GM18520 (cell line): ENCODE results near the gene MCCD1.

Experiments
- ATAC-seq: cut with Tn5 transposase; IDR thresholded peaks from one replicate; pipeline ENCODE4 v1.9.1; 2021; ENCODE audit not compliant: unreplicated experiment

Gene MCCD1

DNA sequence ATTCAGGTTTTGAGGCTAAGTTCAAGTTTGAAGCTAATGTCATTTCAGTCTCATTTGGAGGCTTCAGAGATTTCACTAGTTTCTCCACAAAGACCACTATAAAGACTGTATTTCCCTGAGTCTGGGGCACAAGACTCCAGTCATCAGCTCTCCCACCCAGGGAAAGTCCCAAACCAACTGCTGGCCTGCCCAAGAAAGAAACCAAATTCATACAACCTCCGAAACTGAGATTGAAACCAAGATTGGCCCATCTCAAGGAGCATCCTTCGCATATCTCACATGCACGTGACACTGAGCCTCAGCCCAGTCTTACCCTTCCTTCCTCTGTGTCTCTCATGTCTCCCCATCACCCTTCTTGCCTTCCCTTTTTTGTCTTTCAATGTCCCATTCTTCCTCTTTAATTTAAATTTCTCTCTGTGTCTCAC lies 39.8 kb downstream of the MCCD1 start:
- ATAC-seq = peak; percentile 56

DNA sequence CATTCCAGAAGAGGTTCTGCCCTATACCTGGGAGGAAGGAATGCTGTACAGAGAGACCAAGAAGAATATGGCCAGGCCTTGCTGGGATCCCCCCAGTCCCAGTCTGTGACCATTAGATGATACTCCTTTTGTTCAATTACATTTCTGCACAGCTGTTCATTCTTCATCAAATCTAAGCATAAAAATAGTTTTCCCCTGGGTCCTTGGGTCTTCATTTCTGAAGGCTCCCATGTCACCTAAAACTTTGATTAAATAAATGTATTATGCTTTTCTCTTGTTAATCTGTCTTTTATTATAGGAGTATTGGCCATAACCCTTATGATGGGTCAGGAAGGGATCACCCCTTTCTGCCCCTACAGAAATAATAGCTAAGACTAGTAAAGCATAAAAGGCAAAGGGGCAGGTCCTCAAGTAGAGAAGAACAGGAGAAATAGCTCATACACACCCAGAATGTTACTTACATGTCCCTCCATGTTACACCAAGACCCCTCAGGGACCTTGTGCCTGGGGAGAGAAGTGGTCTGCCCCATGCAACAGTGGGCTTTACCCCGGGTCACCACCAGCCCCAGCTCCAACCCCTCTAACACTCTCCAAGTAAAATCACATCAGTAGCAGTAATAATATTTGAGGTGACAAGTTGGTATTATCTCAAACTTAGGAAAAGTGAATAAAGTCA lies 41.2 kb downstream of the MCCD1 start:
- ATAC-seq = no peak

DNA sequence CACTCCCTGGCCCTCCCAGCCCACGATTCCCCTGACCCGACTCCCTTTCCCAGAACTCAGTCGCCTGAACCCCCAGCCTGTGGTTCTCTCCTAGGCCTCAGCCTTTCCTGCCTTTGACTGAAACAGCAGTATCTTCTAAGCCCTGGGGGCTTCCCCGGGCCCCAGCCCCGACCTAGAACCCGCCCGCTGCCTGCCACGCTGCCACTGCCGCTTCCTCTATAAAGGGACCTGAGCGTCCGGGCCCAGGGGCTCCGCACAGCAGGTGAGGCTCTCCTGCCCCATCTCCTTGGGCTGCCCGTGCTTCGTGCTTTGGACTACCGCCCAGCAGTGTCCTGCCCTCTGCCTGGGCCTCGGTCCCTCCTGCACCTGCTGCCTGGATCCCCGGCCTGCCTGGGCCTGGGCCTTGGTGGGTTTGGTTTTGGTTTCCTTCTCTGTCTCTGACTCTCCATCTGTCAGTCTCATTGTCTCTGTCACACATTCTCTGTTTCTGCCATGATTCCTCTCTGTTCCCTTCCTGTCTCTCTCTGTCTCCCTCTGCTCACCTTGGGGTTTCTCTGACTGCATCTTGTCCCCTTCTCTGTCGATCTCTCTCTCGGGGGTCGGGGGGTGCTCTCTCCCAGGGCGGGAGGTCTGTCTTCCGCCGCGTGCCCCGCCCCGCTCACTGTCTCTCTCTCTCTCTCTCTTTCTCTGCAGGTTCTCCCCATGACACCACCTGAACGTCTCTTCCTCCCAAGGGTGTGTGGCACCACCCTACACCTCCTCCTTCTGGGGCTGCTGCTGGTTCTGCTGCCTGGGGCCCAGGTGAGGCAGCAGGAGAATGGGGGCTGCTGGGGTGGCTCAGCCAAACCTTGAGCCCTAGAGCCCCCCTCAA lies 43.5 kb downstream of the MCCD1 start, which contains the start of gene LTA:
LTA (plus strand) TSS at position 249 of the 871 bp plus-strand sequence; CDS start at position 703, 454 bp downstream.
- ATAC-seq = peak; percentile 32

DNA sequence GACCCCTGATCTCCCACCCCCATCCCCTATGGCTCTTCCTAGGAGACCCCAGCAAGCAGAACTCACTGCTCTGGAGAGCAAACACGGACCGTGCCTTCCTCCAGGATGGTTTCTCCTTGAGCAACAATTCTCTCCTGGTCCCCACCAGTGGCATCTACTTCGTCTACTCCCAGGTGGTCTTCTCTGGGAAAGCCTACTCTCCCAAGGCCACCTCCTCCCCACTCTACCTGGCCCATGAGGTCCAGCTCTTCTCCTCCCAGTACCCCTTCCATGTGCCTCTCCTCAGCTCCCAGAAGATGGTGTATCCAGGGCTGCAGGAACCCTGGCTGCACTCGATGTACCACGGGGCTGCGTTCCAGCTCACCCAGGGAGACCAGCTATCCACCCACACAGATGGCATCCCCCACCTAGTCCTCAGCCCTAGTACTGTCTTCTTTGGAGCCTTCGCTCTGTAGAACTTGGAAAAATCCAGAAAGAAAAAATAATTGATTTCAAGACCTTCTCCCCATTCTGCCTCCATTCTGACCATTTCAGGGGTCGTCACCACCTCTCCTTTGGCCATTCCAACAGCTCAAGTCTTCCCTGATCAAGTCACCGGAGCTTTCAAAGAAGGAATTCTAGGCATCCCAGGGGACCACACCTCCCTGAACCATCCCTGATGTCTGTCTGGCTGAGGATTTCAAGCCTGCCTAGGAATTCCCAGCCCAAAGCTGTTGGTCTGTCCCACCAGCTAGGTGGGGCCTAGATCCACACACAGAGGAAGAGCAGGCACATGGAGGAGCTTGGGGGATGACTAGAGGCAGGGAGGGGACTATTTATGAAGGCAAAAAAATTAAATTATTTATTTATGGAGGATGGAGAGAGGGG lies 44.7 kb downstream of the MCCD1 start:
- ATAC-seq = no peak

DNA sequence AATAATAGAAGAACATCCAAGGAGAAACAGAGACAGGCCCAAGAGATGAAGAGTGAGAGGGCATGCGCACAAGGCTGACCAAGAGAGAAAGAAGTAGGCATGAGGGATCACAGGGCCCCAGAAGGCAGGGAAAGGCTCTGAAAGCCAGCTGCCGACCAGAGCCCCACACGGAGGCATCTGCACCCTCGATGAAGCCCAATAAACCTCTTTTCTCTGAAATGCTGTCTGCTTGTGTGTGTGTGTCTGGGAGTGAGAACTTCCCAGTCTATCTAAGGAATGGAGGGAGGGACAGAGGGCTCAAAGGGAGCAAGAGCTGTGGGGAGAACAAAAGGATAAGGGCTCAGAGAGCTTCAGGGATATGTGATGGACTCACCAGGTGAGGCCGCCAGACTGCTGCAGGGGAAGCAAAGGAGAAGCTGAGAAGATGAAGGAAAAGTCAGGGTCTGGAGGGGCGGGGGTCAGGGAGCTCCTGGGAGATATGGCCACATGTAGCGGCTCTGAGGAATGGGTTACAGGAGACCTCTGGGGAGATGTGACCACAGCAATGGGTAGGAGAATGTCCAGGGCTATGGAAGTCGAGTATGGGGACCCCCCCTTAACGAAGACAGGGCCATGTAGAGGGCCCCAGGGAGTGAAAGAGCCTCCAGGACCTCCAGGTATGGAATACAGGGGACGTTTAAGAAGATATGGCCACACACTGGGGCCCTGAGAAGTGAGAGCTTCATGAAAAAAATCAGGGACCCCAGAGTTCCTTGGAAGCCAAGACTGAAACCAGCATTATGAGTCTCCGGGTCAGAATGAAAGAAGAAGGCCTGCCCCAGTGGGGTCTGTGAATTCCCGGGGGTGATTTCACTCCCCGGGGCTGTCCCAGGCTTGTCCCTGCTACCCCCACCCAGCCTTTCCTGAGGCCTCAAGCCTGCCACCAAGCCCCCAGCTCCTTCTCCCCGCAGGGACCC lies 45.6 kb downstream of the MCCD1 start:
- no peak for ATAC-seq

DNA sequence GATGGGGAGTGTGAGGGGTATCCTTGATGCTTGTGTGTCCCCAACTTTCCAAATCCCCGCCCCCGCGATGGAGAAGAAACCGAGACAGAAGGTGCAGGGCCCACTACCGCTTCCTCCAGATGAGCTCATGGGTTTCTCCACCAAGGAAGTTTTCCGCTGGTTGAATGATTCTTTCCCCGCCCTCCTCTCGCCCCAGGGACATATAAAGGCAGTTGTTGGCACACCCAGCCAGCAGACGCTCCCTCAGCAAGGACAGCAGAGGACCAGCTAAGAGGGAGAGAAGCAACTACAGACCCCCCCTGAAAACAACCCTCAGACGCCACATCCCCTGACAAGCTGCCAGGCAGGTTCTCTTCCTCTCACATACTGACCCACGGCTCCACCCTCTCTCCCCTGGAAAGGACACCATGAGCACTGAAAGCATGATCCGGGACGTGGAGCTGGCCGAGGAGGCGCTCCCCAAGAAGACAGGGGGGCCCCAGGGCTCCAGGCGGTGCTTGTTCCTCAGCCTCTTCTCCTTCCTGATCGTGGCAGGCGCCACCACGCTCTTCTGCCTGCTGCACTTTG lies 46.7 kb downstream of the MCCD1 start, which contains the start of gene TNF:
TNF (plus strand) TSS at position 231 of the 567 bp plus-strand sequence; CDS start at position 408, 177 bp downstream.
- ATAC-seq = no peak

DNA sequence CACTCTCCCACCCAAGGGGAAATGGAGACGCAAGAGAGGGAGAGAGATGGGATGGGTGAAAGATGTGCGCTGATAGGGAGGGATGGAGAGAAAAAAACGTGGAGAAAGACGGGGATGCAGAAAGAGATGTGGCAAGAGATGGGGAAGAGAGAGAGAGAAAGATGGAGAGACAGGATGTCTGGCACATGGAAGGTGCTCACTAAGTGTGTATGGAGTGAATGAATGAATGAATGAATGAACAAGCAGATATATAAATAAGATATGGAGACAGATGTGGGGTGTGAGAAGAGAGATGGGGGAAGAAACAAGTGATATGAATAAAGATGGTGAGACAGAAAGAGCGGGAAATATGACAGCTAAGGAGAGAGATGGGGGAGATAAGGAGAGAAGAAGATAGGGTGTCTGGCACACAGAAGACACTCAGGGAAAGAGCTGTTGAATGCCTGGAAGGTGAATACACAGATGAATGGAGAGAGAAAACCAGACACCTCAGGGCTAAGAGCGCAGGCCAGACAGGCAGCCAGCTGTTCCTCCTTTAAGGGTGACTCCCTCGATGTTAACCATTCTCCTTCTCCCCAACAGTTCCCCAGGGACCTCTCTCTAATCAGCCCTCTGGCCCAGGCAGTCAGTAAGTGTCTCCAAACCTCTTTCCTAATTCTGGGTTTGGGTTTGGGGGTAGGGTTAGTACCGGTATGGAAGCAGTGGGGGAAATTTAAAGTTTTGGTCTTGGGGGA lies 47.4 kb downstream of the MCCD1 start:
- ATAC-seq = no peak

DNA sequence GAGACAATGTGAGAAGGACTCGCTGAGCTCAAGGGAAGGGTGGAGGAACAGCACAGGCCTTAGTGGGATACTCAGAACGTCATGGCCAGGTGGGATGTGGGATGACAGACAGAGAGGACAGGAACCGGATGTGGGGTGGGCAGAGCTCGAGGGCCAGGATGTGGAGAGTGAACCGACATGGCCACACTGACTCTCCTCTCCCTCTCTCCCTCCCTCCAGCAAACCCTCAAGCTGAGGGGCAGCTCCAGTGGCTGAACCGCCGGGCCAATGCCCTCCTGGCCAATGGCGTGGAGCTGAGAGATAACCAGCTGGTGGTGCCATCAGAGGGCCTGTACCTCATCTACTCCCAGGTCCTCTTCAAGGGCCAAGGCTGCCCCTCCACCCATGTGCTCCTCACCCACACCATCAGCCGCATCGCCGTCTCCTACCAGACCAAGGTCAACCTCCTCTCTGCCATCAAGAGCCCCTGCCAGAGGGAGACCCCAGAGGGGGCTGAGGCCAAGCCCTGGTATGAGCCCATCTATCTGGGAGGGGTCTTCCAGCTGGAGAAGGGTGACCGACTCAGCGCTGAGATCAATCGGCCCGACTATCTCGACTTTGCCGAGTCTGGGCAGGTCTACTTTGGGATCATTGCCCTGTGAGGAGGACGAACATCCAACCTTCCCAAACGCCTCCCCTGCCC lies 48.3 kb downstream of the MCCD1 start:
- ATAC-seq = no peak

DNA sequence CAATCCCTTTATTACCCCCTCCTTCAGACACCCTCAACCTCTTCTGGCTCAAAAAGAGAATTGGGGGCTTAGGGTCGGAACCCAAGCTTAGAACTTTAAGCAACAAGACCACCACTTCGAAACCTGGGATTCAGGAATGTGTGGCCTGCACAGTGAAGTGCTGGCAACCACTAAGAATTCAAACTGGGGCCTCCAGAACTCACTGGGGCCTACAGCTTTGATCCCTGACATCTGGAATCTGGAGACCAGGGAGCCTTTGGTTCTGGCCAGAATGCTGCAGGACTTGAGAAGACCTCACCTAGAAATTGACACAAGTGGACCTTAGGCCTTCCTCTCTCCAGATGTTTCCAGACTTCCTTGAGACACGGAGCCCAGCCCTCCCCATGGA lies 48.8 kb downstream of the MCCD1 start:
- no peak for ATAC-seq

DNA sequence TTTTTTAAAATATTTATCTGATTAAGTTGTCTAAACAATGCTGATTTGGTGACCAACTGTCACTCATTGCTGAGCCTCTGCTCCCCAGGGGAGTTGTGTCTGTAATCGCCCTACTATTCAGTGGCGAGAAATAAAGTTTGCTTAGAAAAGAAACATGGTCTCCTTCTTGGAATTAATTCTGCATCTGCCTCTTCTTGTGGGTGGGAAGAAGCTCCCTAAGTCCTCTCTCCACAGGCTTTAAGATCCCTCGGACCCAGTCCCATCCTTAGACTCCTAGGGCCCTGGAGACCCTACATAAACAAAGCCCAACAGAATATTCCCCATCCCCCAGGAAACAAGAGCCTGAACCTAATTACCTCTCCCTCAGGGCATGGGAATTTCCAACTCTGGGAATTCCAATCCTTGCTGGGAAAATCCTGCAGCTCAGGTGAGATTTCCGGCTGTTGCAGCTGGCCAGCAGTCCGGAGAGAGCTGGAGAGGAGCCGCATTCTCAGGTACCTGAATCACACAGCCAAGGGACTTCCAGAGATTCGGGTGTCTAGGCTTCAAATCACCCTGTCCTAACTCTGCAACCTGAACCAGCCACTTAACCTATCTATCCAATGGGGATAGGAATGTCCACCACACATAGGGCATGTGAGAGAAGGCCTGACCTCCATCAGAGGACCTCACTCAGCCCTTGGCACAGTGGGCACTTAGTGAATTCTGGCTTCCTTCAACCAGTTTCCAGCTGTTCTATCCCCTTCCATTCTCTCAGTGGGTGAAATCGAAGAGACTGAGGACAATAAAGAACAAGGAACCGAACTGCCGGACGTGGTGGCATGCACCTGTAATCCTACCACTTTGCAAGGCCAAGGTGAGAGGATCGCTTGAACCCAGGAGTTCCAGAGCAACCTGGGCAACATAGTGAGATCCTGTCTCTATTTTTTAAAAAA lies 49.7 kb downstream of the MCCD1 start:
- ATAC-seq = no peak

DNA sequence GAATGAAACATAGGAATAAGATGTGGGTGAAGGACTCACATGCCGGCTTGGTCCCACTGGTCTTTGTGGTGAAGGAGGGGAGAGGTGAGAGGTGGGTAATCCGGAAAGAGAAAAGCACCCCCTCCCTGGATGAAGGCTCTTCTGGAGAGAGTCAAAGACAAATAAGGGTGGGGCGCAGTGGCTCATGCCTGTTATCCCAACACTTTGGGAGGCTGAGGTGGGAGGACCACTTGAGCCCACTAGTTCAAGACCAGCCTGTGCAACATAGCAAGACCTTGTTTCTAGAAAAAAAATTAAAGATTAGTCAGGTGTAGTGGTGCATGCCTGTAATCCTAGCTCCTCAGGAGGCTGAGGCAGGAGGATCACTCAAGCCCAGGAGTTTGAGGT lies 50.4 kb downstream of the MCCD1 start:
- ATAC-seq = no peak
